IMR-90 (cell line): Measurements from ENCODE around the gene CTNND2. TPM values are rescaled to one million over a fixed set of nuclear protein-coding genes. Genes with fewer than 3 reads are reported as not detected.

Experiments used
- ATAC-seq: fragments of 200-7000 bp; cut with Tn5 transposase; 2 replicates; pipeline ENCODE4 v1.9.1; 2020; ENCODE audit warnings: low read depth, mild to moderate bottlenecking, moderate library complexity
- BruUV-seq: library from RNA; stranded (reverse); fragments of 400-500 nt; replicated peaks from 2 replicates; lab custom pipeline; 2021; lab: Mats Ljungman, UMichigan
- CTCF ChIA-PET: fragments of 300-600 bp; formaldehyde crosslinking; extraction: SDS; loops from one replicate; lab custom pipeline; 2021; ENCODE audit warnings: antibody characterized with exemption; lab: Yijun Ruan, JAX
- POLR2A ChIA-PET: fragments of 300-600 bp; sonication (Branson Sonifier 250); formaldehyde crosslinking; loops from one replicate; lab custom pipeline; 2022; ENCODE audit warnings: antibody characterized with exemption; ENCODE audit not compliant: unreplicated experiment; lab: Charles Lee
- DNase-seq: peaks from one replicate; pipeline ENCODE4 v3.0.0; 2013
- H2AFZ ChIP-seq: replicated peaks from 2 replicates; pipeline ENCODE3; 2013; ENCODE audit warnings: low read length, mild to moderate bottlenecking; ENCODE audit not compliant: poor library complexity
- H2AK5ac ChIP-seq: 2 replicates; pipeline ENCODE4 v1.6.1; 2013; ENCODE audit warnings: low read depth, low read length, inconsistent platforms
- H2AK9ac ChIP-seq: replicated peaks from 2 replicates; pipeline ENCODE3; 2013; ENCODE audit warnings: mild to moderate bottlenecking, low read depth, low read length, moderate library complexity; ENCODE audit not compliant: poor library complexity
- H2BK120ac ChIP-seq: 2 replicates; pipeline ENCODE4 v1.6.1; 2013; ENCODE audit warnings: low read depth, low read length, inconsistent platforms
- H2BK15ac ChIP-seq: 3 replicates; pipeline ENCODE4 v1.6.1; 2013; ENCODE audit warnings: low read depth, low read length, inconsistent platforms
- H2BK20ac ChIP-seq: 2 replicates; pipeline ENCODE4 v1.6.1; 2013; ENCODE audit warnings: low read depth, mild to moderate bottlenecking, inconsistent platforms, low read length, moderate library complexity
- H2BK5ac ChIP-seq: 2 replicates; pipeline ENCODE4 v1.6.1; 2013; ENCODE audit warnings: mild to moderate bottlenecking, low read depth, low read length, inconsistent platforms; ENCODE audit not compliant: poor library complexity, severe bottlenecking
- H3K14ac ChIP-seq: replicated peaks from 2 replicates; pipeline ENCODE4 v1.6.1; 2013; ENCODE audit warnings: low read depth, low read length, inconsistent platforms
- H3K18ac ChIP-seq: 2 replicates; pipeline ENCODE4 v1.6.1; 2013; ENCODE audit warnings: low read depth, low read length, control low read depth
- H3K23ac ChIP-seq: 2 replicates; pipeline ENCODE4 v1.6.1; 2013; ENCODE audit warnings: low read depth, low read length, inconsistent platforms
- H3K27ac ChIP-seq: 2 replicates; pipeline ENCODE4 v1.5.1; 2013; ENCODE audit warnings: mild to moderate bottlenecking, control low read depth, low read length; ENCODE audit not compliant: insufficient read depth
- H3K27me3 ChIP-seq: 2 replicates; pipeline ENCODE4 v1.6.1; 2013; ENCODE audit warnings: low read length; ENCODE audit not compliant: control insufficient read depth, insufficient read depth
- H3K36me3 ChIP-seq: 2 replicates; pipeline ENCODE4 v1.6.1; 2013; ENCODE audit warnings: low read length, mixed read lengths; ENCODE audit not compliant: control insufficient read depth, insufficient read depth
- H3K4ac ChIP-seq: 2 replicates; pipeline ENCODE4 v1.6.1; 2013; ENCODE audit warnings: low read depth, low read length, inconsistent platforms
- H3K4me1 ChIP-seq: 2 replicates; pipeline ENCODE4 v1.6.1; 2013; ENCODE audit warnings: low read length, mixed read lengths; ENCODE audit not compliant: control insufficient read depth, insufficient read depth
- H3K4me2 ChIP-seq: 2 replicates; pipeline ENCODE4 v1.6.1; 2013; ENCODE audit warnings: low read depth, mild to moderate bottlenecking, control low read depth, low read length, moderate library complexity
- H3K4me3 ChIP-seq: 2 replicates; pipeline ENCODE4 v1.5.1; 2013; ENCODE audit warnings: low read depth, mild to moderate bottlenecking, control low read depth, low read length, moderate library complexity; ENCODE audit not compliant: insufficient read depth
- H3K56ac ChIP-seq: 2 replicates; pipeline ENCODE4 v1.6.1; 2013; ENCODE audit warnings: low read length, inconsistent platforms; ENCODE audit not compliant: insufficient read depth; ENCODE audit errors: extremely low read depth
- H3K79me1 ChIP-seq, 2 experiments: 2 replicates each; pipeline ENCODE4 v1.6.1; 2013; ENCODE audit warnings: low read length in 2 of 2, inconsistent platforms in 1 of 2, low read depth in 1 of 2
- H3K9ac ChIP-seq: 2 replicates; pipeline ENCODE4 v1.6.1; 2013; ENCODE audit warnings: low read depth, low read length, control low read depth
- H3K9me1 ChIP-seq: 2 replicates; pipeline ENCODE4 v1.6.1; 2013; ENCODE audit warnings: low read length, inconsistent platforms; ENCODE audit not compliant: insufficient read depth
- H3K9me3 ChIP-seq: 2 replicates; pipeline ENCODE4 v1.6.1; 2013; ENCODE audit warnings: low read length; ENCODE audit not compliant: control insufficient read depth, insufficient read depth
- H4K20me1 ChIP-seq: 2 replicates; pipeline ENCODE4 v1.6.1; 2013; ENCODE audit warnings: low read length, inconsistent platforms; ENCODE audit not compliant: insufficient read depth
- H4K5ac ChIP-seq: 2 replicates; pipeline ENCODE4 v1.6.1; 2013; ENCODE audit warnings: mild to moderate bottlenecking, low read depth, low read length, control low read depth
- H4K8ac ChIP-seq, 2 experiments: 2 replicates each; pipeline ENCODE4 v1.6.1; 2013; ENCODE audit warnings: low read depth in 2 of 2, low read length in 2 of 2, control low read depth in 1 of 2, inconsistent platforms in 1 of 2
- H4K91ac ChIP-seq: 2 replicates; pipeline ENCODE4 v1.6.1; 2013; ENCODE audit warnings: low read depth, low read length, inconsistent platforms; ENCODE audit not compliant: insufficient read depth
- CTCF ChIP-seq: conservative IDR thresholded peaks from 2 replicates; pipeline ENCODE4 v1.5.1; 2012; ENCODE audit warnings: mild to moderate bottlenecking, low read depth, low read length, improper control_type of control experiment
- ELK1 ChIP-seq: fragments of 150-350 bp; IDR thresholded peaks from 2 replicates; pipeline ENCODE4 v1.6.1; 2016; ENCODE audit warnings: low read depth, mild to moderate bottlenecking, low read length, moderate library complexity, borderline replicate concordance
- FOS ChIP-seq: fragments of 150-350 bp; IDR thresholded peaks from 2 replicates; pipeline ENCODE4 v1.6.1; 2016; ENCODE audit warnings: low read depth, low read length
- MAFK ChIP-seq: IDR thresholded peaks from 2 replicates; pipeline ENCODE4 v1.6.1; 2012; ENCODE audit warnings: low read depth, low read length, improper control_type of control experiment
- MAZ ChIP-seq: IDR thresholded peaks from 2 replicates; pipeline ENCODE4 v1.6.1; 2012; ENCODE audit warnings: low read depth, mild to moderate bottlenecking, low read length, improper control_type of control experiment, moderate library complexity, borderline replicate concordance
- MXI1 ChIP-seq: IDR thresholded peaks from 2 replicates; pipeline ENCODE4 v1.6.1; 2012; ENCODE audit warnings: low read depth, mild to moderate bottlenecking, low read length, moderate library complexity, borderline replicate concordance
- NFE2L2 ChIP-seq: fragments of 150-350 bp; IDR thresholded peaks from 2 replicates; pipeline ENCODE4 v1.6.1; 2016; ENCODE audit warnings: low read depth, mild to moderate bottlenecking, low read length
- POLR2A ChIP-seq: IDR thresholded peaks from 2 replicates; pipeline ENCODE4 v1.6.1; 2012; ENCODE audit warnings: mild to moderate bottlenecking, low read depth, low read length
- RCOR1 ChIP-seq: IDR thresholded peaks from 2 replicates; pipeline ENCODE4 v1.6.1; 2012; ENCODE audit warnings: mild to moderate bottlenecking, low read length, improper control_type of control experiment; ENCODE audit not compliant: insufficient replicate concordance
- RFX5 ChIP-seq: IDR thresholded peaks from 2 replicates; pipeline ENCODE4 v1.8.0; 2012; ENCODE audit warnings: low read depth, mild to moderate bottlenecking, low read length, moderate library complexity
- SMC3 ChIP-seq: fragments of 150-350 bp; IDR thresholded peaks from 2 replicates; pipeline ENCODE4 v1.6.1; 2016; ENCODE audit warnings: low read depth, mild to moderate bottlenecking, antibody characterized with exemption, low read length, moderate library complexity
- WGBS, 2 experiments: methylation state at CpG; one replicate each; pipeline versions ENCODE4 v1.1.5 to v1.1.7; 2013; ENCODE audit warnings: missing lambda C conversion rate in 2 of 2; ENCODE audit not compliant: insufficient read length in 1 of 2; ENCODE audit errors: extremely low coverage in 2 of 2; 5-methylcytosine and 5-hydroxymethylcytosine counted together
- dilution Hi-C: fragments of 300-500 bp; cut with HindIII; formaldehyde crosslinking; loops from one replicate; pipeline ENCODE4 v1.14.3; 2018; ENCODE audit warnings: low sequenced_read_pairs; ENCODE audit not compliant: unreplicated experiment
- in situ Hi-C: fragments of 300-500 bp; cut with MboI; formaldehyde crosslinking; loops from 3 replicates; pipeline ENCODE4 v1.14.3; 2019; ENCODE audit warnings: low sequenced_read_pairs, inconsistent platforms, mixed read lengths
- intact Hi-C: fragments of 100-400 bp; cut with micrococcal nuclease; formaldehyde crosslinking; loops from 2 replicates; pipeline ENCODE4 v1.10.0; 2022
- polyA plus RNA-seq, 3 experiments: library from polyadenylated mRNA; depleted of rRNA; stranded (reverse); fragments of >200 nt; gene quantifications; 2 replicates each; pipeline ENCODE4 v1.2.3, GENCODE V29; 2012; ENCODE audit warnings: low replicate concordance in 1 of 3
- total RNA-seq: library from RNA; depleted of rRNA; stranded (reverse); fragments of >200 nt; gene quantifications from 2 replicates; pipeline ENCODE4 v1.2.3, GENCODE V29; 2012
- TF ChIP-seq, protein P1 (sequence below): fragments of 150-350 bp; IDR thresholded peaks from 2 replicates; pipeline ENCODE4 v1.6.1; 2017; ENCODE audit warnings: mild to moderate bottlenecking, antibody characterized with exemption, low read length, low read depth

The CTNND2 gene
- total and polyA plus RNA-seq, 2 of the 4 experiments (the other 2 are of a cell fraction): not detected

- Histone ChIP-seq H3K9me1 (no peaks in the 10 kb centered on the region), H2AK9ac (no peak overlapping the region), H3K56ac (no peak overlapping the region), H3K4me3 (no peak overlapping the region), H4K8ac (no peak overlapping the region), H2BK15ac (no peak overlapping the region), H2BK5ac (no peak overlapping the region), H2AK5ac (no peak overlapping the region), H3K23ac (no peak overlapping the region), H2BK120ac (no peak overlapping the region), H3K79me1 (no peaks in the 10 kb centered on the region), H3K4me2 (no peak overlapping the region), H2AFZ (no peak overlapping the region), H3K4ac (no peak overlapping the region), H3K27ac (no peak overlapping the region), H3K18ac (no peak overlapping the region), H3K9ac (no peak overlapping the region), H3K14ac (no peak overlapping the region), H4K5ac (no peak overlapping the region), H4K20me1 (no peaks in the 10 kb centered on the region), H3K27me3 (no peaks in the 10 kb centered on the region), H3K4me1 (no peaks in the 10 kb centered on the region), H3K9me3 (peaks cover 6% of the 10 kb centered on the region), H2BK20ac (no peak overlapping the region), H3K36me3 (no peaks in the 10 kb centered on the region), H4K91ac (no peak overlapping the region)
- no CpG with 5 or more reads among the region's 1 CpG for WGBS, 2 experiments
- TF ChIP-seq SMC3: no peak
- no peak for TF ChIP-seq RCOR1
- no peak for TF ChIP-seq RFX5
- no peak for TF ChIP-seq CTCF
- TF ChIP-seq ELK1: no peak
- TF ChIP-seq MAZ: no peak
- TF ChIP-seq MXI1: no peak
- no peak for TF ChIP-seq MAFK
- TF ChIP-seq NFE2L2: no peak
- no peak for TF ChIP-seq POLR2A
- no peak for TF ChIP-seq FOS
- TF ChIP-seq, protein P1, sequence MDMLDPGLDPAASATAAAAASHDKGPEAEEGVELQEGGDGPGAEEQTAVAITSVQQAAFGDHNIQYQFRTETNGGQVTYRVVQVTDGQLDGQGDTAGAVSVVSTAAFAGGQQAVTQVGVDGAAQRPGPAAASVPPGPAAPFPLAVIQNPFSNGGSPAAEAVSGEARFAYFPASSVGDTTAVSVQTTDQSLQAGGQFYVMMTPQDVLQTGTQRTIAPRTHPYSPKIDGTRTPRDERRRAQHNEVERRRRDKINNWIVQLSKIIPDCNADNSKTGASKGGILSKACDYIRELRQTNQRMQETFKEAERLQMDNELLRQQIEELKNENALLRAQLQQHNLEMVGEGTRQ: no peak
- no TSS peak for BruUV-seq
- DNase-seq (no peak), ATAC-seq (no peak)
- intact Hi-C loops (no loop called here), in situ Hi-C loops (no loop called here), dilution Hi-C loops (no loop called here)
- CTCF ChIA-PET: no interaction called here
- POLR2A ChIA-PET: no interaction called here
These were observed 35.0 kb downstream of the CTNND2 start for GRCh38 chr5:11869203-11869602.
